NCI-H2171 (cell line): ENCODE results near the gene SLC38A10.

Source experiments
- DNase-seq: peaks from one replicate; lab custom pipeline; 2025; lab: John Stamatoyannopoulos, UW

Gene SLC38A10

GRCh38 chr17:81331527-81332043 lies 36.5 kb upstream of the SLC38A10 start:
- no peak for DNase-seq

DNA sequence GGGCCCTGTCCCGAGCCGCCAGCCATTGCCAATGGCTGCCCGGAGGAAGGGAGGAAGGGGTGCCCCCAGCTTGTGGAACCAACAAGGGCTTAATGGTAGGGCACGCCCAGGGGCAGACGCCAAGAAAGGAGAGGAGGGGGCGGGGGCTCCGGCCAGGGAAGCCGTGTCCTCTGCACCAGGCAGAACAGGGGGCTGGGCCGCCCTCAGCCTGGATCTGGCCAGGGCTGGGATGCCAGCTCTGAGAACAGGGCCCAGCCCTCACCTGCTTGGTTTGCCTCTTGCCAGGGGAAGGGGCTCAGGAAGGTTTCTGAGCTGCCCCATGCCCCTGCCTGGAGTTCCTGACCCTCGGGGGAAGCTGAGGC lies 35.8 kb upstream of the SLC38A10 start:
- no peak for DNase-seq

DNA sequence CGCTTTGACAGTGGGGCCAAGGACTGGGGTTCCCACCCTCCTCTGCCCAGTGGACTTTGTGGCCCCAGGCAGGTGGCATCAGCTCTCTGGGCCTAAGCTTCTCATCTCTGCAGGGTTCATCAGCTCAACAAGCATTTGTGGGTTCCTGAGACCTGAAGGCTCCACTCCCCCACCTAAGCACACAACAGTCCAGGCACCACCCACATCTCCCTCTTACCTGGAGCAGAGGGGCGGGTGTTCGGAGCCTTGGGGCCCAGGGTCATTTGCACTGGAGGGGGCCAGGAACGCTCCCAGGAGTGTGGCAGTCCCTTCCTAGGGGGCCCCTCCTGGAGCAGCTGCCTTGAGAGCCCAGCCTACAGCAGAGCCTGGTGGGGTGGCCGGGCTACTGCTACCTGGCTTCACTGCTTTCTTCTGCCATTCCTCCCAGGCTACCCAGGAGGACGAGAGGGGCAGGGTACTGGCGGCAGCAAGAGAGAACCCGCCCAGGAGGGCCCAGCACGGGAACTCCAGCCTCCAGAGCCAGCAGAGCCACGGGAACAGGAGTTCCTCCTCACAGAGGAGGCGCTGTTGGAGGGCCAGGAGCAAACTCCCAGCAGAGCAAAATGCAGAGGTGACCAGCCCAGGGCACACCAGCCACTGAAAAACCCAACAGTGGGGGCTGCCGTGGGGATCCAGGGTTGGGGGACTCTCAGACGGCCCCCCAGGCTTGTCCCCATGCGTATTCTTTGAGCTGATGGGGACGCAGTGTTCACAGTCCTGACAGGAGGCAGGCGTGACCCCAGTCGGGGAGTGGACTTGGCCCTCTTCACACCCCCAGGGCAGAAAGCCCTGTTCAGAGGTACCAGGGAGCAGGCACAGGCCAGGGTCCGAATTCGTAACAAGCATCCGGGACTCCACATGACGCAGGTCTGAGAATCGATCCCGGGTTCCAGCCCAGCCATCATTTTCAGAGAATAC lies 35.1 kb upstream of the SLC38A10 start:
- no peak for DNase-seq

GRCh38 chr17:81328978-81329926 lies 34.1 kb upstream of the SLC38A10 start:
- DNase-seq = peak; percentile 78

- DNase-seq = no peak
Observed at GRCh38 chr17:81328489-81328888, 33.4 kb upstream of the SLC38A10 start.

DNA sequence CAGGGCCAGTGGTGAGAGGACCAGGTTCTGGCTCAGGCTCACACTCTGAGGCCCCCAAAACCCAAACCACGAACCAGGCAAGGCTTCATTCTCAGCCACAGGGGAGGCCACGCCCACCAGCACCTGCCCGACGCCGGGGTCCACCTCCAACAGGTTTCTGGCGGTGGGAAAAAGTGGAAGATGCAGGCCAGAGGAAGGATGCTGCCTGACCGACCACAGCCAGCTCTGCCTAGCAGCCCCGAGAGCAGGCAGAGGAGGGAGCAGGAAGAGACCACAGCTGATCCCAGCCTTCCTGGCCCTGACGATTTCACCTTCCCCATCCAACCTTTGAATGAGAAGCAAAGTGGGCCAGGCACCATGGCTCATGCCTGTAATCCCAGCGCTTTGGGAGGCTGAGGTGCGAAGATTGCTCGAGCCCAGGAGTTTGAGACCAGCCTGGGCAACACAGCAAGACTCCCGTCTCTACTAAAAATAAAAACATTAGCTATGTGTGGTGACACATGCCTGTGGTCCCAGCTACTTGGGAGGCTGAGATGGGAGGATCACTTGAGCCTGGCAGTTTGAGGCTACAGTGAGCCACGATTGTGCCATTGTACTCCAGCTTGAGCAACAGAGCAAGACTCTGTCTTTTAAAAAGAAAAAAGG lies 30.7 kb upstream of the SLC38A10 start:
- DNase-seq = no peak

- DNase-seq = no peak
Observed at GRCh38 chr17:81324851-81325713, 30.0 kb upstream of the SLC38A10 start.

DNA sequence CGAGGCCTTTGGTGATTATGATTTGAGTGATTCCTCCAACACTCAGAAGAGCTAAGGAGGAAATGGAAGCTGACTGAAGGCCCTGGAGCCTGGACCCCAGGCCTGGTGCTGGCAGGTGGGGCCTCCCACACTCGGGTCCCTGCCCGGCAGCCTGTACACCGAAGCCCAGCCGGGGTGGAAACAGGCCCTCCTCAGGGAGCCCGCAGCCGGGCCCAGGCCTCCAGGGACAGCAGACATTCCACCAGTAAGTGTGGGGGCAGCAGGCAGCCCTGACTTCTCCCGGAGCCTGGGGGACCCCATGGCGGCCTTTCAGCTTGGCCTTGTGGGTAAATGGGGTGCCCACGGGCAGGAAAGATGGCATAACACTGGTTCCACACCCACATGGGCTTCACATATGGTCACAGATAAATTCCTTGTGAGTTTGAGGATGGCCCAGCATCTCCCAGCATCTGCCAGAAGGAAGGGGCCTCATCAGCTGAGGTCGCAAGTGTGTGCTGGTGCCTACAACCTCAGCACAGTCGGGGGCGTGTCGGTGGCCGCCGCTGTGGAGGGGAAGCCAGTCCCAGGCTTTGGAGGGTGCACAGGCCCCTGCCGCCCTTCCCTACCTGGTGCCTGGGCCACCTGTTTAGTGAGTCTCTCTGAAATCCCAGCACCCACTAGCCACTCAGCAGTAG lies 29.2 kb upstream of the SLC38A10 start:
- DNase-seq = no peak

DNA sequence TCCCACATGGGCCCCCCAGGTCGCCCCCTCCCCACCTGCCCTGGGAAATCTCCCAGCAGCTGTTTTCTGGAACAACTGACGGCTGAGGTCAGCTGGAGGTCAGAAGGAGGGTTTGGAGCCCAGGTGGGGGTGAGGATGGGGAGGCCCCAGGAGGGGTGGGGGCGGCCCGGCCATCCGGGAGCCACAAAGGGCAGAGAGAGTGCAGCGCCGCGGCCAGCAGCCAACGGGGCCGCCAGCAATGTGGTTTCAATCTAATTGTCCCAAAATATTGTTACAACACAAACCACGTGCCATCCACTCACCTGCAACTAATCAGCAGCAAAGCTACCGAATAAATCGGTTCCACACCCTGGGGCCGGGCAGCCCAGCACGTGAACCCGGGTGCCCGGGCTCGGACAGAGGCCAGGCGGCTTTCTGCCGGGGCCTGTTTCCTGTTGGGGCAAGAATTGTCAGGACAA lies 28.3 kb upstream of the SLC38A10 start:
- no peak for DNase-seq

DNA sequence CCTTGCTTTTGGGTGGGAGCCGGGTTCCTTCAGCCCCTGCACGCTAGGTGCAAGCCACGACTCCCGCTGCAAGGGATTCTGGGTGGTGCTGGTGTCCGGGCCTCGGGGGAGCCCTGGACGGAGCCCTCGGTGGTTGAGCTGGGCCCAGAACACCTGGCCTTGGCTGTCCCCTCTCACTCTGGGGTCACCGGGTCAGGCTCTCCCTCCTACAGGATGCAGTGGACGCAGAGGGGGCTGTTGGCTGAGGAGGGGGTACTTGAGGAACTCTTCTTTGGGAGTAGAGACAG lies 27.9 kb upstream of the SLC38A10 start:
- DNase-seq = no peak

DNA sequence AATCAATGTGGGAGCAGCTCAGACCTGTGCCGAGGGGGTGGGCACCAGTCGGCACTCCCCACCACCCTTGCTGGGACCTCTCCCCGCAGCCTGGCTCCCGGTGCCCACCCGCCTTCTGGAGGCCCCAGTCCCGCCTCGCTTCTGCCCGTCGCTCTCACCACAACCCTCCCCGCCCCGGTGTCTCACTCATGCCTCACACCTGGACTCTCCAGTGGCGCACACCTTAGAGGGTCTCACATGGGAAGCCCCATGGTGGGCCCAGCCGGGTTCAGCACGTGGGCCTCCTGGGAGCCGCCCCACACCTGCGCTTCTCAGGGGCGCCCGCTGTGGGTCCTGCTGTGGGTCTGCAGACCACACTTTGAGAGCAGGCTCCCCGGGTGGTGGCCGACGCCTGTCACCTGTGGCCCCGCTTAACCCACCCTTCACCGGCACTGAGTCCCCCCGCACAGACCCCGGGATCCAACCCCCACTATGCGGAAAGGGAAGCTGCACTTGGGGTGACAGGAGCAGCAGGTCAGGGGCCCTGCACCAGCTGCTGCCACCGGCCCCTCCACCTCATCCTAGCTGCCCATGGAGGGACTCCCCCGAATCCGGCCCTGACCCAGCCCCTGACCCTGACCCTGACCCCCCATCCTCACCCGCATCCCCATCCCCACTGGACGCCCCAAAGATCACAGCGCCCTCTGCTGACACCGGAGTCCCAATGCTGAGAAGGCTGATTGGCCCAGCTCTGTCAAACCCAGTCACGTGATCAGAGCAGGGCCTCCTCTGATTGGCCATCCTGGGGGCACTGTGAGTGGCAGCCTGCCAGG lies 27.4 kb upstream of the SLC38A10 start:
- no peak for DNase-seq

DNA sequence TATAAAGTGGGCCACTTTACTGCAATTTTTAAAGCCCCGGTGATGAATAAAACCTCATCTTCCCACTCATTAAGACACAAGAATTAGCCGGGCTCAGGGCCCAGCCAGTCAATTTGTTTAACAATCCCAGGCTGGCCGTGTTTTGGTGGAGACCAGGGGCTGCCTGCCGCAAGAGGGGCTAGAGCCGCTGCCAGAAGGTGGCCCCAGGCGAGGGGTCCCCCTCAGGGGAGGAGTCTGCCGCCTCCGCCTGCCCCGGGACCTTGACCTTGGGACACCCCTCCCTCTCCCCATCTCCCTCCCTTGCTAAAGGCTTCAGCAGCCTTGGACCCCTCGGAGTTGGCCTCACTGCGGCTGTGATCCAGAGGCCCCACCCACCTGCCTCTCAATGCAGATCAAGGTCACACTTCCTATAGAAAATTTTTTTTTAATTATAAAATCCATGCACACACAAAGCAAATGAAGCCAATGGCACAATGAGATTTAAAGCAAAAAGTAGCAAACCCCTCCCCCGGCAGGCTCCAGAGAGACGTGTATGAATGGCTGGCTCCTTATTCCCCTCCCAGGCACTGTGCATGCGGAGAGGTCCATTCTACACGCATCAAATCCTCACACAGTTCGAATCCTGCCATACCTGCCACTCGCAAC lies 23.0 kb upstream of the SLC38A10 start:
- DNase-seq = no peak

- no peak for DNase-seq
Observed at GRCh38 chr17:81317530-81317821, 22.4 kb upstream of the SLC38A10 start.

DNA sequence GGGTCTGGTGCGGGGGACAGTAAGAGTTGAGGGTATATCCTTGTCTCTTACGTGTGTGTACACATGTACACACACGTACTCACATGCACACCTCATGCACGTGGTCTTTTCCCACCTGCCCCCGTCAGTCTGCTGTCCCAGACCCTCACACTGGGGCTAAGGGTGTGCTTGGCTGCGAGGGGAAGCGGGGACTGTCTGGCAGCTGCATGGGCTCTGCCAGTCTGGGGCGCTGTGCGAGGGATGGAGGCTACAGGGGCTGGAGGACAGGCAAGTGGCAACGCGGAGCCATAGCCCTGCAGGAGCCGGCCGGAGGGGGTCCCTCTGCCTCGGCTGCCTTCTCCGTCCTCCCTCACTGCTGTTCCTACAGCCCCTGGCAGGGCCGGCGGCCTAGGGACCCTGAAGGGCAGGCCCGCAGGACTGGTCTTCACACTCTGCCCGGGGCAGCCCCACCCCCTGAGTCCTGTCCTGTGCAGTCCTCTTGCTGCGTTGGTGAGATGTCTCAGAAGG lies 20.8 kb upstream of the SLC38A10 start:
- DNase-seq = no peak

DNA sequence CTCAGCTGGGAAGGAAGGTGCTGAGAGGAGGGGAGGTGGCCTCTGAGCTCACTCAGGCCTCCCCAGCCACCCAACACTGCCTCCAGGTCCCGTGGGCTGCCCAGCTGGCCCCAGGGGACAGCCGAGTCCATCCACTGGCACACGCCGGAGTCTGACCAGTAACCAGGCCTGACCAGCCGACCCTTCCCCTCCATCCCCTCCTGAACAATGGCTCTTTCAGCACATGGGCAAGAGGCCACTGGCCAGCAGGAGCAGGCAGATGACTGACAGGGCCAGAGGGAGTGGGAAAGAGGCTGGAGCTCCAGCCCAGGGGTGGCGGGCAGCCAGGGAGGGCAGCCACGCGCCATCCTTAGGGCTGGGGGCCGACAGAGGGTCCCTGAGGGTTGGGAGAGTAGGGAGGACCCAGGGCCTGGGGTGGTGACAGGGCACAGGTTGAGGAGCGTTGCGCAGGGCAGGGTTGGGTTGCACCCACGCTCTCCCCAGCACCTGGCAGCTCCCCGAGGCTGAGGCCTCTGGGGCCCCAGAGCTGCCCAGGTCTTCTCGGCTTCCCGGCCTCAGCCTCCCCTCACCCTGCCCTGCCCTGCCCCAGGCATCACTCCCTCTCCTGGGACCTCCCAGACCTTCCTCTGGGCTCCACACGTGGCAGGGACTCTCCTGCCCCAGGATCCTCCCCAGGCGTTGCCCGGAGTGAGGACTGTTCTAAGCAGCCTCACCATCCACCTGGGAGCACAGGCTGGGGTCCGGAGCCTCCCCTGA lies 20.2 kb upstream of the SLC38A10 start:
- DNase-seq = no peak

GRCh38 chr17:81314398-81315081 lies 19.4 kb upstream of the SLC38A10 start:
- DNase-seq = no peak

GRCh38 chr17:81313776-81314397 lies 18.8 kb upstream of the SLC38A10 start:
- DNase-seq = no peak
